Keratinocyte (primary cell): ENCODE data around the gene KRT6C.

Source experiments
- EZH2 ChIP-seq: IDR thresholded peaks from one replicate; pipeline ENCODE4 v1.6.1; 2012; ENCODE audit warnings: inconsistent platforms, mild to moderate bottlenecking, low read length, moderate library complexity
- TF ChIP-seq, protein P1 (sequence below), 3 experiments: IDR thresholded peaks in 1 of 3; conservative IDR thresholded peaks in 1 of 3; optimal IDR thresholded peaks in 1 of 3; 2 replicates in 2 of 3; 3 replicates in 1 of 3; pipeline versions ENCODE3 to v1.5.1; 2011; ENCODE audit warnings: low read length in 3 of 3, mild to moderate bottlenecking in 3 of 3, moderate library complexity in 2 of 3, control low read depth in 1 of 3, inconsistent platforms in 1 of 3; ENCODE audit not compliant: insufficient read depth in 2 of 3; ENCODE audit errors: extremely low read depth in 1 of 3

DNA sequence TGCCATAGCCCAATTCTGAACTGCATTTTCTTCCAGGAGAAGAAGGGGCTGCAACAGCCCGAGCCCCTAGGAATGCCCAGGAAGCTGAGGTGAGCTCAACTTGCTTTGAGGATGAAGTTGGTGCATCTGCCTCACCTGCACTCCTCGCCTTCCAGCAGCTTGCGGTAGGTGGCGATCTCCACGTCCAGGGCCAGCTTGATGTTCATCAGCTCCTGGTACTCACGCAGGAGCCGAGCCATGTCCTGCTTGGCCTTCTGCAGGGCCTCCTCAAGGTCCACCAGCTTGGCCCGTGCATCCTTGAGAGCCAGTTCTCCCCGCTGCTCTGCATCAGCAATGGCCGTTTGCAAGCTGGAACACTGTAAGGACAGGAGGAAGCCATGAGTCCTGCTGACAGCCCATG is 45.5 kb downstream of the KRT6C start:
- TF ChIP-seq, protein P1, sequence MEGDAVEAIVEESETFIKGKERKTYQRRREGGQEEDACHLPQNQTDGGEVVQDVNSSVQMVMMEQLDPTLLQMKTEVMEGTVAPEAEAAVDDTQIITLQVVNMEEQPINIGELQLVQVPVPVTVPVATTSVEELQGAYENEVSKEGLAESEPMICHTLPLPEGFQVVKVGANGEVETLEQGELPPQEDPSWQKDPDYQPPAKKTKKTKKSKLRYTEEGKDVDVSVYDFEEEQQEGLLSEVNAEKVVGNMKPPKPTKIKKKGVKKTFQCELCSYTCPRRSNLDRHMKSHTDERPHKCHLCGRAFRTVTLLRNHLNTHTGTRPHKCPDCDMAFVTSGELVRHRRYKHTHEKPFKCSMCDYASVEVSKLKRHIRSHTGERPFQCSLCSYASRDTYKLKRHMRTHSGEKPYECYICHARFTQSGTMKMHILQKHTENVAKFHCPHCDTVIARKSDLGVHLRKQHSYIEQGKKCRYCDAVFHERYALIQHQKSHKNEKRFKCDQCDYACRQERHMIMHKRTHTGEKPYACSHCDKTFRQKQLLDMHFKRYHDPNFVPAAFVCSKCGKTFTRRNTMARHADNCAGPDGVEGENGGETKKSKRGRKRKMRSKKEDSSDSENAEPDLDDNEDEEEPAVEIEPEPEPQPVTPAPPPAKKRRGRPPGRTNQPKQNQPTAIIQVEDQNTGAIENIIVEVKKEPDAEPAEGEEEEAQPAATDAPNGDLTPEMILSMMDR (optimal IDR thresholded peaks at IDR 0.05 in 1 of 3, IDR thresholded peaks at IDR 0.05 in 1 of 3, conservative IDR thresholded peaks at IDR 0.05 in 1 of 3; ENCODE audit: extremely low read depth in 1 of 3, insufficient read depth in 2 of 3, low read length in 3 of 3): no peak
- no peak for TF ChIP-seq EZH2
